ENCODE results near the gene CCBE1.
A peak's percentile ranks its signal among the peaks of the same experiment; 100 is the strongest.

CCBE1 gene

GRCh38 chr18:59633317-59633716 lies 63.9 kb downstream of the CCBE1 start:
- no peak overlapping the region for H3K27ac ChIP-seq (ENCODE audit: low read depth, low read length)
- no peaks in the 10 kb centered on the region for H3K36me3 ChIP-seq (ENCODE audit: low read length)
- no peaks in the 10 kb centered on the region for H3K79me2 ChIP-seq (ENCODE audit: insufficient read depth, low read length)
- H3K4me3 ChIP-seq (ENCODE audit: insufficient read depth, low read length, poor library complexity, severe bottlenecking), result no peak overlapping the region
- no peaks in the 10 kb centered on the region for H4K20me1 ChIP-seq (ENCODE audit: low read depth, low read length)
- no peaks in the 10 kb centered on the region for H3K9me3 ChIP-seq (ENCODE audit: insufficient read depth, low read length)
- no peak overlapping the region for H3K9ac ChIP-seq (ENCODE audit: low read length)
- H3F3A ChIP-seq (ENCODE audit: insufficient read depth), result no peaks in the 10 kb centered on the region
- H3K27me3 ChIP-seq (ENCODE audit: low read length), result 0 out of 2 replicates have a peak, but pooled peaks cover 2% of the 10 kb centered on the region
- H2AFZ ChIP-seq (ENCODE audit: low read depth, low read length, severe bottlenecking), result no peak overlapping the region
- H3K9me2 ChIP-seq (replicated peaks; ENCODE audit: insufficient read depth, low read length), result no peaks in the 10 kb centered on the region
- H3K4me2 ChIP-seq (ENCODE audit: low read depth, low read length, poor library complexity, severe bottlenecking), result no peak overlapping the region
- no peak for TF ChIP-seq EZH2phosphoT487 (conservative IDR thresholded peaks at IDR 0.05; ENCODE audit: low read length)
- no peak for TF ChIP-seq CTCF (IDR thresholded peaks at IDR 0.05; ENCODE audit: insufficient read depth, low read length, poor library complexity, severe bottlenecking)

GRCh38 chr18:59631583-59632181 lies 65.5 kb downstream of the CCBE1 start:
- no peaks in the 10 kb centered on the region for H3K36me3 ChIP-seq (ENCODE audit: low read length)
- H3K4me2 ChIP-seq (ENCODE audit: low read depth, low read length, poor library complexity, severe bottlenecking), result no peak overlapping the region
- H3F3A ChIP-seq (ENCODE audit: insufficient read depth), result no peaks in the 10 kb centered on the region
- no peaks in the 10 kb centered on the region for H4K20me1 ChIP-seq (ENCODE audit: low read depth, low read length)
- H3K9ac ChIP-seq (ENCODE audit: low read length), result no peak overlapping the region
- no peaks in the 10 kb centered on the region for H3K9me3 ChIP-seq (ENCODE audit: insufficient read depth, low read length)
- no peak overlapping the region for H3K27ac ChIP-seq (ENCODE audit: low read depth, low read length)
- H3K9me2 ChIP-seq (replicated peaks; ENCODE audit: insufficient read depth, low read length), result no peaks in the 10 kb centered on the region
- H3K79me2 ChIP-seq (ENCODE audit: insufficient read depth, low read length), result no peaks in the 10 kb centered on the region
- TF ChIP-seq EZH2phosphoT487 (conservative IDR thresholded peaks at IDR 0.05; ENCODE audit: low read length) (no peak), CTCF (IDR thresholded peaks at IDR 0.05; ENCODE audit: insufficient read depth, low read length, poor library complexity, severe bottlenecking) (peak; percentile 76)
- H3K27me3 ChIP-seq (ENCODE audit: low read length), result 0 out of 2 replicates have a peak, but pooled peaks cover 2% of the 10 kb centered on the region
- no peak overlapping the region for H3K4me3 ChIP-seq (ENCODE audit: insufficient read depth, low read length, poor library complexity, severe bottlenecking)
- H2AFZ ChIP-seq (ENCODE audit: low read depth, low read length, severe bottlenecking), result no peak overlapping the region

- Histone ChIP-seq H3K27me3 (ENCODE audit: low read length) (0 out of 2 replicates have a peak, but pooled peaks cover 2% of the 10 kb centered on the region), H3K36me3 (ENCODE audit: low read length) (no peaks in the 10 kb centered on the region), H2AFZ (ENCODE audit: low read depth, low read length, severe bottlenecking) (no peak overlapping the region), H3K9ac (ENCODE audit: low read length) (no peak overlapping the region), H3K27ac (ENCODE audit: low read depth, low read length) (no peak overlapping the region), H3K4me3 (ENCODE audit: insufficient read depth, low read length, poor library complexity, severe bottlenecking) (no peak overlapping the region), H3K9me3 (ENCODE audit: insufficient read depth, low read length) (no peaks in the 10 kb centered on the region), H3K9me2 (replicated peaks; ENCODE audit: insufficient read depth, low read length) (no peaks in the 10 kb centered on the region), H4K20me1 (ENCODE audit: low read depth, low read length) (no peaks in the 10 kb centered on the region), H3K4me2 (ENCODE audit: low read depth, low read length, poor library complexity, severe bottlenecking) (no peak overlapping the region), H3K79me2 (ENCODE audit: insufficient read depth, low read length) (no peaks in the 10 kb centered on the region), H3F3A (ENCODE audit: insufficient read depth) (no peaks in the 10 kb centered on the region)
- TF ChIP-seq EZH2phosphoT487 (conservative IDR thresholded peaks at IDR 0.05; ENCODE audit: low read length), result no peak
- TF ChIP-seq CTCF (IDR thresholded peaks at IDR 0.05; ENCODE audit: insufficient read depth, low read length, poor library complexity, severe bottlenecking), result no peak
Measured at GRCh38 chr18:59629894-59630293, 67.3 kb downstream of the CCBE1 start.

Measured in SU-DHL-6 (cell line).